Measurements from ENCODE around the gene DNHD1. TPM values are rescaled to one million over a fixed set of nuclear protein-coding genes. Genes with fewer than 3 reads are reported as not detected.
A peak's percentile ranks its signal among the peaks of the same experiment; 100 is the strongest.

Gene DNHD1
- total RNA-seq, 1 donor from 2014 or later: 17.3 TPM

- H3K9me3 Mint-ChIP-seq: no peaks in the 10 kb centered on the region
- H3K36me3 Mint-ChIP-seq: peaks cover 12% of the 10 kb centered on the region
- H3K27me3 Mint-ChIP-seq (ENCODE audit: low read depth): no peaks in the 10 kb centered on the region
- H3K27ac Mint-ChIP-seq: no peak overlapping the region
- no peak for DNase-seq (ENCODE audit: low spot score in 2 of 2, unreplicated experiment in 2 of 2)
- no peaks in the 10 kb centered on the region for H3K4me1 Mint-ChIP-seq
- no peak for TF ChIP-seq CTCF (IDR thresholded peaks at IDR 0.05; ENCODE audit: unreplicated experiment)
- no peak overlapping the region for H3K4me3 Mint-ChIP-seq
Measured at GRCh38 chr11:6599449-6599848, 102.4 kb downstream of the DNHD1 start.

GRCh38 chr11:6599881-6600390 is 102.9 kb downstream of the DNHD1 start:
- no peak for TF ChIP-seq CTCF (IDR thresholded peaks at IDR 0.05; ENCODE audit: unreplicated experiment)
- Mint-ChIP-seq H3K27ac (no peak overlapping the region), H3K36me3 (peaks cover 9% of the 10 kb centered on the region), H3K9me3 (no peaks in the 10 kb centered on the region), H3K27me3 (ENCODE audit: low read depth) (no peaks in the 10 kb centered on the region), H3K4me3 (no peak overlapping the region), H3K4me1 (no peaks in the 10 kb centered on the region)
- DNase-seq (ENCODE audit: low spot score in 2 of 2, unreplicated experiment in 2 of 2): no peak

GRCh38 chr11:6601041-6601461 is 104.0 kb downstream of the DNHD1 start:
- Mint-ChIP-seq H3K4me1 (peaks cover 2% of the 10 kb centered on the region), H3K36me3 (peaks cover 8% of the 10 kb centered on the region), H3K9me3 (no peaks in the 10 kb centered on the region), H3K4me3 (no peak overlapping the region), H3K27me3 (ENCODE audit: low read depth) (no peaks in the 10 kb centered on the region), H3K27ac (no peak overlapping the region)
- peak in 1 of 2 experiments; percentile 29 for DNase-seq (ENCODE audit: low spot score in 2 of 2, unreplicated experiment in 2 of 2)
- no peak for TF ChIP-seq CTCF (IDR thresholded peaks at IDR 0.05; ENCODE audit: unreplicated experiment)

GRCh38 chr11:6602096-6602940 is 105.2 kb downstream of the DNHD1 start:
- no peak for TF ChIP-seq CTCF (IDR thresholded peaks at IDR 0.05; ENCODE audit: unreplicated experiment)
- Mint-ChIP-seq H3K9me3 (no peaks in the 10 kb centered on the region), H3K4me3 (no peak overlapping the region), H3K27me3 (ENCODE audit: low read depth) (no peaks in the 10 kb centered on the region), H3K4me1 (peaks cover 13% of the 10 kb centered on the region), H3K27ac (peak overlapping the region; percentile 28), H3K36me3 (peaks cover 6% of the 10 kb centered on the region)
- peak in 1 of 2 experiments; percentile 29 for DNase-seq (ENCODE audit: low spot score in 2 of 2, unreplicated experiment in 2 of 2)

- Mint-ChIP-seq H3K9me3 (no peaks in the 10 kb centered on the region), H3K4me3 (no peak within 1 kb of the TSS), H3K36me3 (peaks cover 6% of the 10 kb centered on the region), H3K27ac (no peak within 1 kb of the TSS), H3K27me3 (ENCODE audit: low read depth) (no peaks in the 10 kb centered on the region), H3K4me1 (peaks cover 18% of the 10 kb centered on the region)
- DNase-seq (ENCODE audit: low spot score in 2 of 2, unreplicated experiment in 2 of 2): peak; percentile 73 to 86
- no peak for TF ChIP-seq CTCF (IDR thresholded peaks at IDR 0.05; ENCODE audit: unreplicated experiment)
Measured at GRCh38 chr11:6603287-6604080, 106.4 kb downstream of the DNHD1 start, which contains the start of the genes ILK and RRP8. ILK (plus strand) TSS chr11:6603774; CDS start chr11:6604272, 498 bp downstream. RRP8 (minus strand) TSS chr11:6603616; CDS start chr11:6603502, 114 bp downstream.
